K562 (cell line): ENCODE results near the gene CSTB. TPM values are rescaled to one million over a fixed set of nuclear protein-coding genes. Genes with fewer than 3 reads are reported as not detected.

Experiments used
- ATF1 ChIP-seq, 2 experiments: fragments of 450-650 bp in 1 of 2; IDR thresholded peaks; 2 replicates each; pipeline ENCODE4 v1.6.1; 2016; ENCODE audit warnings: missing compliant biosample characterization in 1 of 2, missing genetic modification characterization in 1 of 2
- CREB1 ChIP-seq, 2 experiments: sonication (generic) in 1 of 2; formaldehyde crosslinking in 1 of 2; IDR thresholded peaks; 2 replicates each; pipeline versions ENCODE4 v1.6.1 to v1.8.0; 2012 to 2022; ENCODE audit warnings: inconsistent platforms in 1 of 2, mild to moderate bottlenecking in 1 of 2, missing genetic modification reagents in 1 of 2, moderate library complexity in 1 of 2
- ETV6 ChIP-seq, 3 experiments: fragments of 150-350 bp in 1 of 3; sonication (generic) in 1 of 3; formaldehyde crosslinking in 1 of 3; IDR thresholded peaks; 2 replicates each; pipeline versions ENCODE4 v1.6.1 to v1.8.0; 2014 to 2022; ENCODE audit warnings: borderline replicate concordance in 2 of 3, low read depth in 2 of 3, antibody characterized with exemption in 1 of 3, low read length in 1 of 3, mild to moderate bottlenecking in 1 of 3, missing genetic modification reagents in 1 of 3
- HES1 ChIP-seq: fragments of 450-650 bp; IDR thresholded peaks from 2 replicates; pipeline ENCODE4 v1.6.1; 2016; ENCODE audit warnings: low read depth, mild to moderate bottlenecking, moderate library complexity
- JUNB ChIP-seq: fragments of 450-650 bp; formaldehyde crosslinking; conservative IDR thresholded peaks from 2 replicates; pipeline ENCODE4 v1.4.0; 2020; ENCODE audit warnings: mild to moderate bottlenecking
- L3MBTL2 ChIP-seq: fragments of 450-650 bp; IDR thresholded peaks from 2 replicates; pipeline ENCODE4 v1.6.1; 2016; ENCODE audit warnings: mild to moderate bottlenecking, moderate library complexity
- MCM3 ChIP-seq: fragments of 450-650 bp; IDR thresholded peaks from 2 replicates; pipeline ENCODE4 v1.6.1; 2016
- SMARCC2 ChIP-seq: fragments of 450-650 bp; IDR thresholded peaks from 2 replicates; pipeline ENCODE4 v1.6.1; 2017; ENCODE audit warnings: antibody characterized with exemption, moderate library complexity, mild to moderate bottlenecking, low read depth
- TBP ChIP-seq: optimal IDR thresholded peaks from 2 replicates; pipeline ENCODE3; 2011; ENCODE audit warnings: low read depth, low read length, improper control_type of control experiment
- TCF3 ChIP-seq: sonication (generic); formaldehyde crosslinking; IDR thresholded peaks from 2 replicates; pipeline ENCODE4 v1.4.0; 2020; ENCODE audit warnings: mild to moderate bottlenecking, missing genetic modification reagents
- ZNF143 ChIP-seq: sonication (generic); formaldehyde crosslinking; IDR thresholded peaks from 2 replicates; pipeline ENCODE4 v1.9.0; 2022; ENCODE audit warnings: mild to moderate bottlenecking, missing genetic modification reagents
- ZNF232 ChIP-seq: sonication (generic); formaldehyde crosslinking; IDR thresholded peaks from 2 replicates; pipeline ENCODE4 v1.8.0; 2022; ENCODE audit warnings: mild to moderate bottlenecking, missing genetic modification reagents
- polyA plus RNA-seq, 8 experiments: library from polyadenylated mRNA; depleted of rRNA in 4 of 8; stranded (reverse) in 5 of 8; unstranded in 3 of 8; fragments of >200 nt; fragmentation: Nextera tagmentation in 2 of 8; fragmentation: Illumina TruSeq in 1 of 8; extraction: Ambion mirVana in 2 of 8; extraction: Trizol in 1 of 8; gene quantifications; 2 replicates each; pipeline versions ENCODE4 v1.2.1 to v1.2.3, GENCODE V29; 2011 to 2014; ENCODE audit warnings: inconsistent platforms in 1 of 8, missing spikeins in 1 of 8
- total RNA-seq, 7 experiments: library from RNA; depleted of rRNA in 6 of 7; stranded (reverse); fragments of >200 nt in 6 of 7; fragmentation: Illumina TruSeq in 2 of 7; extraction: Trizol in 2 of 7; gene quantifications; 2 replicates each; pipeline versions ENCODE4 v1.2.1 to v1.2.3, GENCODE V29; 2011 to 2021; ENCODE audit warnings: low replicate concordance in 1 of 7
- TF ChIP-seq, protein P1 (sequence below): fragments of 450-650 bp; IDR thresholded peaks from 2 replicates; pipeline ENCODE4 v1.6.1; 2016; ENCODE audit warnings: mild to moderate bottlenecking, moderate library complexity

CSTB gene
- total and polyA plus RNA-seq, 9 of the 15 experiments (the other 6 are each of a cell fraction or from before 2014, with no cell fraction given) = 12.4 to 65.0 (median 31.7) TPM

DNA sequence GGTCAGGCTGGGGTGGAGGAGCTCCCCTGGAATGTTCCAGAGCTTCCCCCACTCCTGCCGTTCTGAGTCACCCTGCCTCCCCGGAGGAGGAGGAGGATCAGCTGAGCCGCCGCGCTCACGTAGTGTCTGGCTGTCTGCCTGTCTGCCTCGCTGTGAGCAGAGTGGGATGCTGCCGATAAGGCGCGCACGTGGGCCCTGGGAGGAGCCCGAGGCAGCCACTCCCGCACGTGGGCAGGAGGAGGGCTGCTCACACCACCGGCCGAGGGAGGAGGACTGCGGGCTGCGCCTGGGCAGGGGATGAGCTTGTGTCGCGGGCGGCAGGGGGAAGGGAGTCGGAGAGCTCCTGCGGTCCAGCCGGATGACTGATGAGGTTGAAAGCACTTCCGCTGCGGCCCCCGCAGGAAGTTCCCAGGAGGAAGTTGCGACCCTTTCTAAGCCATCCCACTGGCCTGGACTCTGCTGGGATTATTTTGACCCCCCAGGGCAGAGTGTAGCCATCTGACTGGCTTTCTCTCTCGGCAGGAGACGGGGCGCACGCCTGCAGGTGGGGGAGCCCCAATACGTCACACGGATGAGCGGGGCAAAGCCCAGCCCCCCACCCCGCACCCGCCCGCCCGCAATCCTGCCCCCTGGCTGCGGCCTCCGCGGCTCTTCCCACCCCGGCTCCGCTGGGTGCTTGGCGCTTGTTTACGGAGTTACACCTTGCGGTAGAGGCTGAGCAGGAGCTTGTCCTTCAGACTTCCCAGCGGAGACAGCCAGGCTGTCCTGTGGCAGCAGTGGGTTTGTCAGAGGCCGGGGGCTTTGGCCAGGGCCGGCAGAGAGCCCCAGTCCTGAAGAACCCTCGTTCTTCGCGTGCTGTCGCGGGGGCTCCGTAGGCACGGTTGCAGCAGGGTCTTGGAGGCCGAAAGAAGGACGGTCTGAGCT, 47.4 kb downstream of the CSTB start (continued):
- TF ChIP-seq ETV6 (IDR thresholded peaks at IDR 0.05; ENCODE audit: borderline replicate concordance in 1 of 2, low read depth in 2 of 2, low read length in 1 of 2) (peak; percentile 12 to 65; a peak in 1 of 4 replicates), ETV6 (CRISPR knock-in tag; IDR thresholded peaks at IDR 0.05; ENCODE audit: borderline replicate concordance) (peak; percentile 50; the same call in 1 of the 2 replicates), L3MBTL2 (peak; percentile 98), ZNF143 (CRISPR knock-in tag) (no peak), SMARCC2 (peak; percentile 85; the same call in 1 of the 2 replicates), MCM3 (no peak), HES1 (peak; percentile 99), ATF1 (CRISPR knock-in tag; IDR thresholded peaks at IDR 0.05) (no peak), ATF1 (tag; IDR thresholded peaks at IDR 0.05) (peak; percentile 96), JUNB (CRISPR knock-in tag) (peak; percentile 76; the same call in 1 of the 2 replicates), ZNF232 (no peak), TBP (peak; percentile 83), TCF3 (CRISPR knock-in tag) (peak; percentile 91), CREB1 (IDR thresholded peaks at IDR 0.05) (peak; percentile 84), CREB1 (CRISPR knock-in tag; IDR thresholded peaks at IDR 0.05) (peak; percentile 87)
- TF ChIP-seq, protein P1, sequence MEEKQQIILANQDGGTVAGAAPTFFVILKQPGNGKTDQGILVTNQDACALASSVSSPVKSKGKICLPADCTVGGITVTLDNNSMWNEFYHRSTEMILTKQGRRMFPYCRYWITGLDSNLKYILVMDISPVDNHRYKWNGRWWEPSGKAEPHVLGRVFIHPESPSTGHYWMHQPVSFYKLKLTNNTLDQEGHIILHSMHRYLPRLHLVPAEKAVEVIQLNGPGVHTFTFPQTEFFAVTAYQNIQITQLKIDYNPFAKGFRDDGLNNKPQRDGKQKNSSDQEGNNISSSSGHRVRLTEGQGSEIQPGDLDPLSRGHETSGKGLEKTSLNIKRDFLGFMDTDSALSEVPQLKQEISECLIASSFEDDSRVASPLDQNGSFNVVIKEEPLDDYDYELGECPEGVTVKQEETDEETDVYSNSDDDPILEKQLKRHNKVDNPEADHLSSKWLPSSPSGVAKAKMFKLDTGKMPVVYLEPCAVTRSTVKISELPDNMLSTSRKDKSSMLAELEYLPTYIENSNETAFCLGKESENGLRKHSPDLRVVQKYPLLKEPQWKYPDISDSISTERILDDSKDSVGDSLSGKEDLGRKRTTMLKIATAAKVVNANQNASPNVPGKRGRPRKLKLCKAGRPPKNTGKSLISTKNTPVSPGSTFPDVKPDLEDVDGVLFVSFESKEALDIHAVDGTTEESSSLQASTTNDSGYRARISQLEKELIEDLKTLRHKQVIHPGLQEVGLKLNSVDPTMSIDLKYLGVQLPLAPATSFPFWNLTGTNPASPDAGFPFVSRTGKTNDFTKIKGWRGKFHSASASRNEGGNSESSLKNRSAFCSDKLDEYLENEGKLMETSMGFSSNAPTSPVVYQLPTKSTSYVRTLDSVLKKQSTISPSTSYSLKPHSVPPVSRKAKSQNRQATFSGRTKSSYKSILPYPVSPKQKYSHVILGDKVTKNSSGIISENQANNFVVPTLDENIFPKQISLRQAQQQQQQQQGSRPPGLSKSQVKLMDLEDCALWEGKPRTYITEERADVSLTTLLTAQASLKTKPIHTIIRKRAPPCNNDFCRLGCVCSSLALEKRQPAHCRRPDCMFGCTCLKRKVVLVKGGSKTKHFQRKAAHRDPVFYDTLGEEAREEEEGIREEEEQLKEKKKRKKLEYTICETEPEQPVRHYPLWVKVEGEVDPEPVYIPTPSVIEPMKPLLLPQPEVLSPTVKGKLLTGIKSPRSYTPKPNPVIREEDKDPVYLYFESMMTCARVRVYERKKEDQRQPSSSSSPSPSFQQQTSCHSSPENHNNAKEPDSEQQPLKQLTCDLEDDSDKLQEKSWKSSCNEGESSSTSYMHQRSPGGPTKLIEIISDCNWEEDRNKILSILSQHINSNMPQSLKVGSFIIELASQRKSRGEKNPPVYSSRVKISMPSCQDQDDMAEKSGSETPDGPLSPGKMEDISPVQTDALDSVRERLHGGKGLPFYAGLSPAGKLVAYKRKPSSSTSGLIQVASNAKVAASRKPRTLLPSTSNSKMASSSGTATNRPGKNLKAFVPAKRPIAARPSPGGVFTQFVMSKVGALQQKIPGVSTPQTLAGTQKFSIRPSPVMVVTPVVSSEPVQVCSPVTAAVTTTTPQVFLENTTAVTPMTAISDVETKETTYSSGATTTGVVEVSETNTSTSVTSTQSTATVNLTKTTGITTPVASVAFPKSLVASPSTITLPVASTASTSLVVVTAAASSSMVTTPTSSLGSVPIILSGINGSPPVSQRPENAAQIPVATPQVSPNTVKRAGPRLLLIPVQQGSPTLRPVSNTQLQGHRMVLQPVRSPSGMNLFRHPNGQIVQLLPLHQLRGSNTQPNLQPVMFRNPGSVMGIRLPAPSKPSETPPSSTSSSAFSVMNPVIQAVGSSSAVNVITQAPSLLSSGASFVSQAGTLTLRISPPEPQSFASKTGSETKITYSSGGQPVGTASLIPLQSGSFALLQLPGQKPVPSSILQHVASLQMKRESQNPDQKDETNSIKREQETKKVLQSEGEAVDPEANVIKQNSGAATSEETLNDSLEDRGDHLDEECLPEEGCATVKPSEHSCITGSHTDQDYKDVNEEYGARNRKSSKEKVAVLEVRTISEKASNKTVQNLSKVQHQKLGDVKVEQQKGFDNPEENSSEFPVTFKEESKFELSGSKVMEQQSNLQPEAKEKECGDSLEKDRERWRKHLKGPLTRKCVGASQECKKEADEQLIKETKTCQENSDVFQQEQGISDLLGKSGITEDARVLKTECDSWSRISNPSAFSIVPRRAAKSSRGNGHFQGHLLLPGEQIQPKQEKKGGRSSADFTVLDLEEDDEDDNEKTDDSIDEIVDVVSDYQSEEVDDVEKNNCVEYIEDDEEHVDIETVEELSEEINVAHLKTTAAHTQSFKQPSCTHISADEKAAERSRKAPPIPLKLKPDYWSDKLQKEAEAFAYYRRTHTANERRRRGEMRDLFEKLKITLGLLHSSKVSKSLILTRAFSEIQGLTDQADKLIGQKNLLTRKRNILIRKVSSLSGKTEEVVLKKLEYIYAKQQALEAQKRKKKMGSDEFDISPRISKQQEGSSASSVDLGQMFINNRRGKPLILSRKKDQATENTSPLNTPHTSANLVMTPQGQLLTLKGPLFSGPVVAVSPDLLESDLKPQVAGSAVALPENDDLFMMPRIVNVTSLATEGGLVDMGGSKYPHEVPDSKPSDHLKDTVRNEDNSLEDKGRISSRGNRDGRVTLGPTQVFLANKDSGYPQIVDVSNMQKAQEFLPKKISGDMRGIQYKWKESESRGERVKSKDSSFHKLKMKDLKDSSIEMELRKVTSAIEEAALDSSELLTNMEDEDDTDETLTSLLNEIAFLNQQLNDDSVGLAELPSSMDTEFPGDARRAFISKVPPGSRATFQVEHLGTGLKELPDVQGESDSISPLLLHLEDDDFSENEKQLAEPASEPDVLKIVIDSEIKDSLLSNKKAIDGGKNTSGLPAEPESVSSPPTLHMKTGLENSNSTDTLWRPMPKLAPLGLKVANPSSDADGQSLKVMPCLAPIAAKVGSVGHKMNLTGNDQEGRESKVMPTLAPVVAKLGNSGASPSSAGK = peak; percentile 96
